Thyroid gland (tissue), 4 donors: ENCODE results near the gene MAPK4. TPM values are rescaled to one million over a fixed set of nuclear protein-coding genes. Genes with fewer than 3 reads are reported as not detected.
A peak's percentile ranks its signal among the peaks of the same experiment; 100 is the strongest.
"Not testable (repeated sequence)": the region's sequence is repeated elsewhere in the genome, so short reads cannot be mapped to it uniquely, and the experiment has no call there.

Source experiments
- DNase-seq, 2 donors: peaks; one replicate each; pipeline ENCODE4 v3.0.0-alpha.2; 2019
- H3K27ac ChIP-seq, 3 donors: fragments of 200-600 bp; sonication (generic); 1 replicate in 2 of 3; 2 replicates in 1 of 3; pipeline ENCODE4 v1.5.1; 2016 to 2019; ENCODE audit warnings: mild to moderate bottlenecking in 1 of 3, moderate library complexity in 1 of 3
- H3K27me3 ChIP-seq: fragments of 200-600 bp; sonication (generic); one replicate; pipeline ENCODE4 v1.5.1; 2019
- H3K36me3 ChIP-seq, 2 donors: fragments of 200-600 bp; sonication (generic); one replicate each; pipeline ENCODE4 v1.5.1; 2016 to 2019
- H3K4me1 ChIP-seq, 2 donors: fragments of 200-600 bp; sonication (generic); one replicate each; pipeline ENCODE4 v1.5.1; 2017 to 2019
- H3K4me3 ChIP-seq, 3 donors: fragments of 200-600 bp; sonication (generic); replicated peaks in 1 of 3; 1 replicate in 2 of 3; 2 replicates in 1 of 3; pipeline ENCODE4 v1.5.1; 2016; ENCODE audit warnings: mild to moderate bottlenecking in 1 of 3
- H3K9me3 ChIP-seq: fragments of 200-600 bp; sonication (generic); one replicate; pipeline ENCODE4 v1.5.1; 2017
- CTCF ChIP-seq, 6 experiments: fragments of 200-600 bp in 3 of 6; fragments of 450-650 bp in 3 of 6; sonication (generic) in 3 of 6; IDR thresholded peaks; one replicate each; pipeline ENCODE4 v1.5.1; 2016 to 2019; ENCODE audit warnings: antibody characterized with exemption in 6 of 6, mild to moderate bottlenecking in 2 of 6, inconsistent platforms in 1 of 6, moderate library complexity in 1 of 6
- POLR2A ChIP-seq, 2 donors: fragments of 450-650 bp; IDR thresholded peaks; one replicate each; pipeline ENCODE4 v1.6.1; 2017; ENCODE audit warnings: antibody characterized with exemption in 2 of 2, mild to moderate bottlenecking in 2 of 2, moderate library complexity in 1 of 2
- WGBS, 2 donors: methylation state at CpG; one replicate each; pipeline ENCODE4 v1.1.5; 2017; 5-methylcytosine and 5-hydroxymethylcytosine counted together
- intact Hi-C: fragments of 100-400 bp; cut with DNase I; formaldehyde crosslinking; loops from one replicate; pipeline ENCODE4 v1.15.1; 2023
- total RNA-seq, 4 donors: library from RNA; depleted of rRNA; stranded (reverse); fragments of >200 nt; gene quantifications; one replicate each; pipeline ENCODE4 v1.2.3, GENCODE V29; 2016

The MAPK4 gene
- total RNA-seq, 4 donors from 2014 or later, result 3.5 to 17.9 (median 11.4) TPM

- no peaks in the 10 kb centered on the region for H3K9me3 ChIP-seq
- no peaks in the 10 kb centered on the region for H3K27me3 ChIP-seq
- DNase-seq, result peak; percentile 24 to 46
- peak overlapping the region; percentile 72 to 78 (median 77) for H3K27ac ChIP-seq
- peaks cover 15 to 18% of the 10 kb centered on the region in 2 donors for H3K4me1 ChIP-seq
- no peaks in the 10 kb centered on the region for H3K36me3 ChIP-seq
- intact Hi-C loops, result no loop called here
- TF ChIP-seq CTCF (IDR thresholded peaks at IDR 0.05) (no peak), POLR2A (IDR thresholded peaks at IDR 0.05) (no peak)
- H3K4me3 ChIP-seq, result peak overlapping the region in 2 of 3 donors; percentile 45 to 58
- 27 to 35% methylated on average over 19 to 35 of the region's 53 CpGs for WGBS, 2 donors
Measured at GRCh38 chr18:50558948-50559751, 737 bp upstream of the MAPK4 start.

- peak overlapping the region in 2 of 3 donors; percentile 54 to 61 for H3K27ac ChIP-seq
- peak; percentile 44 to 57 for DNase-seq
- 9 to 10% methylated on average over 28 to 37 of the region's 49 CpGs for WGBS, 2 donors
- intact Hi-C loops, result no loop called here
- H3K4me1 ChIP-seq, result peaks cover 15 to 18% of the 10 kb centered on the region in 2 donors
- no peaks in the 10 kb centered on the region for H3K27me3 ChIP-seq
- no peaks in the 10 kb centered on the region for H3K36me3 ChIP-seq
- peak overlapping the region; percentile 51 to 75 (median 55) for H3K4me3 ChIP-seq
- TF ChIP-seq CTCF (IDR thresholded peaks at IDR 0.05) (no peak), POLR2A (IDR thresholded peaks at IDR 0.05) (peak in 1 of 2 donors; percentile 51)
- H3K9me3 ChIP-seq, result no peaks in the 10 kb centered on the region
Measured at GRCh38 chr18:50560681-50561629, 1.1 kb downstream of the MAPK4 start.

- intact Hi-C loops, H3K36me3 ChIP-seq, H3K27me3 ChIP-seq, H3K27ac ChIP-seq, H3K9me3 ChIP-seq, DNase-seq, H3K4me3 ChIP-seq: not testable (repeated sequence)
- WGBS, 2 donors, result 87 to 88% methylated on average over 1 of the region's 1 CpG
- peaks cover 15 to 18% of the 10 kb centered on the region in 2 donors for H3K4me1 ChIP-seq
Measured at GRCh38 chr18:50562258-50562657, 2.4 kb downstream of the MAPK4 start.

GRCh38 chr18:50562686-50563085 is 2.8 kb downstream of the MAPK4 start:
- Histone ChIP-seq H3K9me3 (no peaks in the 10 kb centered on the region), H3K4me3 (no peak overlapping the region), H3K36me3 (no peaks in the 10 kb centered on the region), H3K27ac (no peak overlapping the region), H3K4me1 (peaks cover 15 to 18% of the 10 kb centered on the region in 2 donors), H3K27me3 (no peaks in the 10 kb centered on the region)
- no peak for TF ChIP-seq CTCF (IDR thresholded peaks at IDR 0.05)
- no peak for TF ChIP-seq POLR2A (IDR thresholded peaks at IDR 0.05)
- WGBS, 2 donors, result 80 to 88% methylated on average over 3 of the region's 3 CpGs
- intact Hi-C loops, result no loop called here
- no peak for DNase-seq

GRCh38 chr18:50563376-50563775 is 3.5 kb downstream of the MAPK4 start:
- H3K36me3 ChIP-seq, result no peaks in the 10 kb centered on the region
- DNase-seq, result peak; percentile 38 to 55
- H3K4me3 ChIP-seq, result no peak overlapping the region
- TF ChIP-seq CTCF (IDR thresholded peaks at IDR 0.05) (no peak), POLR2A (IDR thresholded peaks at IDR 0.05) (no peak)
- intact Hi-C loops, result no loop called here
- no peak overlapping the region for H3K27ac ChIP-seq
- H3K9me3 ChIP-seq, result no peaks in the 10 kb centered on the region
- H3K27me3 ChIP-seq, result no peaks in the 10 kb centered on the region
- 48 to 53% methylated on average over 3 of the region's 3 CpGs for WGBS, 2 donors
- peaks cover 15 to 18% of the 10 kb centered on the region in 2 donors for H3K4me1 ChIP-seq
